HG02870 (cell line): ENCODE measurements around the gene CDC5L.

Source experiments
- ATAC-seq: cut with Tn5 transposase; IDR thresholded peaks from one replicate; pipeline ENCODE4 v1.9.1; 2021; ENCODE audit warnings: mild to moderate bottlenecking, moderate library complexity; ENCODE audit not compliant: unreplicated experiment

Gene CDC5L

GRCh38 chr6:44373051-44373450 is 14.5 kb upstream of the CDC5L start:
- ATAC-seq = no peak

GRCh38 chr6:44373787-44374186 is 13.7 kb upstream of the CDC5L start:
- ATAC-seq = no peak

GRCh38 chr6:44375071-44375470 is 12.4 kb upstream of the CDC5L start:
- ATAC-seq = no peak

DNA sequence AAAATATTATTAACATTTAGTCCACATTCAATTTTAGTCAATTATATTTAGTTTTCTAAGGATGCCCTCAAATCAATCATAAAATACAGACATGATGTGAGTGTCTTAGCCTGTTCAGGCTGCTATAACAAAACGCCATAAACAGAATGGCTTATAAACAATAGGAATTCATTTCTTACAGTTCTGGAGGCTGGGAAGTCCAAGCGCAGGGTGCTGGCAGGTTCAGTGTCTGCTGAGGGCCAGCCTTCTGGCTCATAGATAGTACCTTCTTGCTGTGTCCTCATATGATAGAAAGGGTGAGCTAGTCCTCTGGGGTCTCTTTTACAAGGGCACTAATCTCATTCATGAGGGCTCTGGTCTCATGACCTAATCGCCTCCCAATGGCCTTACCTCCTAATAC is 10.0 kb upstream of the CDC5L start:
- no peak for ATAC-seq

- ATAC-seq = no peak
Measured at GRCh38 chr6:44377971-44378370, 9.5 kb upstream of the CDC5L start.

DNA sequence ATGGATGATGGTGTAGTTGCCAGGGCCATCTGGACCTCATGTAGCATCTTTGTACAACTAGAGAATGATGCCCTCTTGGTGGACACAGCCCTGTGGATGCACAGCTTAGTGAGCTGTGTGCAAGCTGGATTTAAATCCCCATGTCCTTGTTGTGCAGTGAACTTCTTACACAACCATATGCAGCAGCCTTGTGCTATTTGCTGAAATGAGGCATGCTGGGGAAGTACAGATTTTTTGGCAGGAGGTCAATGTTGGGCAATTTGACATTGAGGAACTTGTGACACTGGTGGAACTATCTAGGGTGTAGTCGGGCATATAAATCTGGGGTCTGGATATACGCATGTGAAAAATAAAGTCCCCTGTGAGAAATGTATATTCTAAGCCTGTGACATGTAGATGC is 5.8 kb upstream of the CDC5L start:
- ATAC-seq = no peak

DNA sequence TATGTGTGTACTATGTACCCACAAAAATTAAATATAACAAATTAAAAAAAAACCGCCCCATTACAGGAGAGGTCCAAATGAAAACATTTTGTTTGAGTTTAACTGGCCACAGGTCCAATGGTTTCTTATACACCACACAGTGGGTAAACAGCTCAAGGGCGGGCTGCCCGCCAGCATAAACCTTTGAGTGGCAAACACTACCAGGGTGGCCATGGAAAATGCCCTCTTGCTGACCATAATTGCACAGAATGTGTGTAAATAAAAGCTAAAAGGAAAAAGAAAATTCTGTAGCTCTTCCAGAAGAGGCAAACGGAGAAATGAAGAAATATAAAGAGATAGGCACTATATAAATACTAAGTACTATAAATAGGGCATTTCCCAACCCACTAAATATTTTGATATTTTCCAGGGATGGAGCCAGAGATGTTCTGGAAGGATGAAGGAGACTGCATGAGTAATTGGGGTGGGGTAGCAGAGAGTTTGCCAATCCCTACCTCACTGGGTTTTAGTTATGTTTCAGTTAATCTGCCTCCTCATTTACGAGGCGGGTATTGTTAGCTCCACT is 1.1 kb upstream of the CDC5L start:
- ATAC-seq = no peak

GRCh38 chr6:44386929-44387345 is 569 bp upstream of the CDC5L start:
- ATAC-seq = no peak

- ATAC-seq = no peak
Measured at GRCh38 chr6:44388135-44388487, 605 bp downstream of the CDC5L start.

DNA sequence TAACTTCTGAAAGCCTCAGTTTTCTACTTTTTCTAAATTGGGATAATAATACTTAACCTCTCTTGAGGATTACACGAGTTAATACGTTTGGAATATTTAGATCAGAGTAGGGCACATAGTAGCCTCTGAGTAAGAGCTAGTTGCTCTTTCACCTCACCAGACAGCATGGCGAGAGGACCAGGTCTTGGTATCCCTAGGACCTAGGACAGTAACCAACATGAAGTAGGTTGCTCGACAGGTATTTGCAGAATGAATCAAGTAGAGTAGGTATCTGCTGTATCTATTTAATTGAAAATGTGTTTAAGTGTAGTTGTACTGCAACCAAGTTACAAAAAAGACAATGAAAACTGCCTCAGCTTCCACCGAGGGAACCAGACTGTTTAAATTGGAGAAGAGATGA is 1.4 kb downstream of the CDC5L start:
- no peak for ATAC-seq

- ATAC-seq = no peak
Measured at GRCh38 chr6:44390158-44390683, 2.7 kb downstream of the CDC5L start.

DNA sequence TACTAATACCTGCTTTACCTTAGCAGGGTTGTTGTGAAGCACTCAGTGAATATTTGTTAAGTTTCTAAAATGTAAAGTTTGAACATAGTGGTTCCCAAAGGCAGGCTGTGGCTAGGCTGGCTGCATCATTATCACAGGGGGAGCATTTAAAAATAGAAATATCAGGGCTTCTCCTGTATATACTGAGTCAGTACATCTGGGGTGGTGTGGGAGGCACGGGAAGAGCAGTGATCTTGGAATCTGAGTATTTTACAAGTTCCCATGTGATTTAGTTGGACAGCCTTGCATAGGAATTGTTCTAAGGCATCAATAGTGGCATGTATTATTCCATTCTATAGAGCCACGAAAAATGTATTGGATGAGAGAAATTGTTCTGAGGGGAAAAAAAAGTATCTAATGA is 8.0 kb downstream of the CDC5L start:
- ATAC-seq = no peak

DNA sequence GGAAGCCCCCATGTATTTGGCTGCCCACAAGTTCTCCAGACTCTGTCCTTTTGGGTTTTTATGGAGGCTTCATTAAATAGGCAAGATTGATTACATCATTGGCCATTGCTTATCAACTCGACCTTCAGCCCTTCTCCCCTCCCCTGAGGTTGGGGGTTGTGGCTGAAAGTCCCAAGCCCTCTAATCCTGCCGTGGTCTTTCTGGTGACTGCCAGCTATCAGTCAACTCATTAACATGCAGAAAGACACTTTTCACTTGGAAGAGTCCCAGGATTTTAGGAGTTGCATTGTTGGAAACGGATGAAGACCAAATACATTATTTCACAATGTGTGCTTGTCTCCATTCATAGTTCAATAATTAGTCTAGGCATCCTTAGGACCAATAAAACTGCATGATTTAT is 9.5 kb downstream of the CDC5L start:
- no peak for ATAC-seq

- ATAC-seq = no peak
Measured at GRCh38 chr6:44397424-44398164, 10.1 kb downstream of the CDC5L start.

DNA sequence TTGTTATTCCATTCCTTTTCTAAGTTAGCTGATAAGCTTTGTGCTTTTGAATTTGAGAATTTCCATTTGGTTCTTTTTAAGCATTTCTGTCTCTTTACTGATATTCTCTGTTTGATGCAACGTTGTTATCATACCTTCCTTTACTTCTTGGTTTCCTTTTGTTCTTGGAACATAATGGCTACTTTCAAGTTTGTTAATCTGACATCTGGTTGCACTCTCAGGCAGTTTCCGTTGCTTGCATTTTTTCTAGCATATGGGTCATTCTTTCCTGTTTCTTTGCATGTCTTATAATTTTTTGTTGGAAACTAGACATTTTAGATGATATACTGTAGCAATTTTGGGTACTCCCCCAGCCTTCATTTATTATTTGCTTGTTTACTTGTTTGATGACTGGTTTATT is 12.5 kb downstream of the CDC5L start:
- no peak for ATAC-seq

- no peak for ATAC-seq
Measured at GRCh38 chr6:44400572-44400971, 13.1 kb downstream of the CDC5L start.

DNA sequence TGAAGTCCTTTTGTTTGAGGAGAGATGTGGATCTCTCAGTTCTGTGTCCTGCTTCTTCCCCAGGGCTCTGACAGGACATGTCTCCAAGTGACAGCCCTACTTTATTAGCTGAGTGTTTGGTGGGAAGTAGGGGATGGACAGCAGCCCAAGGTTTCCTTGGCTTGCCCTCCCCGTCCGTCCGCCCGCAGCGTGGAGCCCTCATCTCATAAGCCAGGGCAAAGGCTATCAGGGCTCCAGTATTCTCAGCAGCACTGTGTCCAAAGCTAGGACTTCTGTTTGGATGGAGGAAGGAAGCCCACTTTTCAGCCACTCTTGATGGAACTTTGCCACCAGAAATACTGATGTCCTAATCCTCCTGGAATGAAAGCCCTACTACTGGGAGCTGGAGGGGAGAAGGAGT is 13.6 kb downstream of the CDC5L start:
- ATAC-seq = no peak

- no peak for ATAC-seq
Measured at GRCh38 chr6:44404022-44404714, 16.7 kb downstream of the CDC5L start.

- no peak for ATAC-seq
Measured at GRCh38 chr6:44404715-44405099, 17.2 kb downstream of the CDC5L start.

DNA sequence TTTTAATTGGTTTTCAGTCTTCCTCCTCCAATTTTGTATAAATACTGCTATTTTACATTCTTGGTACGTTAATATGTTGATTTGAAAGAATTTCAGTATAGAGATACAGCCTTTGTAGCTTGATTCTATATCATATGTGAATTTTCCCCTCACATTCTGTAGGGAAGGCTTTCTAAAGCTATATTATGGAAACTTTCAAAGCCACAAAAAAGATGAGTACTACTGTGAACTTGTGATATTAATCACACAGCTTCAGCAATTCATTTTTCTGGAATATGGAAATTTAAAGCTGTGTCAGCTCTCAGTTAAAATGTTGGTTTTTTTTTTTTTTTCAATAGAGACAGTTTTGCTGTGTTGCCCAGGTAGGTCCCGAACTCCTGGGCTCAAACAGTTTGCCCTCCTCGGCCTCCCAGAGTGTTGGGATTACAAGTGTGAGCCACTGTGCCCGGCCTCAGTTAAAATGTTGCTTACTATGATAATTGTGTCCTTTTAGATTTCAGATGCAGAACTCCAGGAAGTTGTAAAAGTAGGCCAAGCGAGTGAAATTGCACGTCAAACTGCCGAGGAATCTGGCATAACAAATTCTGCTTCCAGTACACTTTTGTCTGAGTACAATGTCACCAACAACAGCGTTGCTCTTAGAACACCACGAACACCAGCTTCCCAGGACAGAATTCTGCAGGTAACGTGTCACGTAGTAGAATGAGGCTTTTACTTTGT is 20.6 kb downstream of the CDC5L start:
- ATAC-seq = no peak

DNA sequence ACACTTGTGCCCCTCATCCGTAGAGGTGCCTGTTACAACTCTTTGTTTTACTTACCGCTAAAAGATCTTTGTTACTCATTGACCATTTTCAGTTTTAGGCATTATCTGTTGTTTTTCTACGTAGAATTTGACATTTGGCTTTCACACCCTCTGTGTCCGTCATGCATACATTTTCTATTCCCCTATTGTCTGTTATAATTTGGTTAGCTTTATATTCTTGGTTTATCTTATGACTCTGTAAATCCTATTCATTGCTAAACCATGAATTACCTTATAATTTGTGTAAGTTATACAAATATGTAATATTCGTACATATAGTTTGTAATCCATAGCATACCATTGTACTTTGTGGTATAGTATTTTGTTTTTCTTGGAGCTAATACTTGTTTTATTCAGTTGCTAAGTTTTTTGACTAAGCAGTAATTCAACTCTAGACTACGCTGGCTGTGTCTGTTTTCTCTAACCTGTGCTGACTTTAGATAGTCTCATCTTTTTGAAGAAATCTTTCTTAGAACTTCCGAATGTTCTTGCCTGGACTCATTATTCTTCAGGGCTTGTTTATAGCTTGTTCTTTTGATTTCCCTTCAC is 21.8 kb downstream of the CDC5L start:
- no peak for ATAC-seq
